ENCODE results near the gene GRK5.

- TF ChIP-seq CTCF (IDR thresholded peaks at IDR 0.05) (no peak), ZFX (IDR thresholded peaks at IDR 0.05; ENCODE audit: borderline replicate concordance) (no peak)
Measured at GRCh38 chr10:119420950-119421875, 213.8 kb downstream of the GRK5 start.
